HG03066 (cell line): ENCODE data around the gene RBBP8NL.

Experiments used
- ATAC-seq: cut with Tn5 transposase; IDR thresholded peaks from one replicate; pipeline ENCODE4 v1.9.1; 2021; ENCODE audit warnings: low read depth; ENCODE audit not compliant: unreplicated experiment

Gene RBBP8NL

GRCh38 chr20:62424249-62425107, 2.9 kb downstream of the RBBP8NL start:
- no peak for ATAC-seq

- ATAC-seq = no peak
Observed at GRCh38 chr20:62423326-62423706, 4.0 kb downstream of the RBBP8NL start.

GRCh38 chr20:62422636-62423325, 4.6 kb downstream of the RBBP8NL start:
- ATAC-seq = no peak

GRCh38 chr20:62421716-62421990, 5.7 kb downstream of the RBBP8NL start:
- no peak for ATAC-seq

- ATAC-seq = no peak
Observed at GRCh38 chr20:62420846-62421715, 6.3 kb downstream of the RBBP8NL start.

- ATAC-seq = no peak
Observed at GRCh38 chr20:62419759-62420158, 7.6 kb downstream of the RBBP8NL start.

- ATAC-seq = no peak
Observed at GRCh38 chr20:62418709-62419487, 8.4 kb downstream of the RBBP8NL start.

GRCh38 chr20:62417981-62418708, 9.2 kb downstream of the RBBP8NL start:
- ATAC-seq = no peak

GRCh38 chr20:62416651-62417637, 10.4 kb downstream of the RBBP8NL start:
- no peak for ATAC-seq

GRCh38 chr20:62415354-62416111, 11.8 kb downstream of the RBBP8NL start:
- ATAC-seq = no peak

- no peak for ATAC-seq
Observed at GRCh38 chr20:62413896-62414481, 13.3 kb downstream of the RBBP8NL start.

- ATAC-seq = no peak
Observed at GRCh38 chr20:62413025-62413570, 14.2 kb downstream of the RBBP8NL start.

GRCh38 chr20:62412194-62413024, 14.9 kb downstream of the RBBP8NL start:
- no peak for ATAC-seq

GRCh38 chr20:62411479-62412193, 15.7 kb downstream of the RBBP8NL start:
- no peak for ATAC-seq

GRCh38 chr20:62410746-62411478, 16.4 kb downstream of the RBBP8NL start:
- ATAC-seq = no peak
